ENCODE data around the gene CNTN1. TPM values are rescaled to one million over a fixed set of nuclear protein-coding genes. Genes with fewer than 3 reads are reported as not detected.

The CNTN1 gene
- total RNA-seq, 3 donors from 2014 or later (not counting 1 experiment from before 2014, with no cell fraction given): not detected

- no peak overlapping the region for H3K27ac Mint-ChIP-seq
- no peaks in the 10 kb centered on the region for H3K27me3 Mint-ChIP-seq (ENCODE audit: low read depth in 2 of 2)
- no peaks in the 10 kb centered on the region for H3K4me1 ChIP-seq (ENCODE audit: control insufficient read depth, insufficient read depth, low read length)
- peaks cover 5 to 17% of the 10 kb centered on the region in 2 donors for H3K9me3 Mint-ChIP-seq
- H3K36me3 ChIP-seq (ENCODE audit: control insufficient read depth, insufficient read depth, low read length): no peaks in the 10 kb centered on the region
- no peak overlapping the region for H3K27ac ChIP-seq (ENCODE audit: low read length)
- H3K4me1 Mint-ChIP-seq: no peaks in the 10 kb centered on the region
- TF ChIP-seq, protein P1, sequence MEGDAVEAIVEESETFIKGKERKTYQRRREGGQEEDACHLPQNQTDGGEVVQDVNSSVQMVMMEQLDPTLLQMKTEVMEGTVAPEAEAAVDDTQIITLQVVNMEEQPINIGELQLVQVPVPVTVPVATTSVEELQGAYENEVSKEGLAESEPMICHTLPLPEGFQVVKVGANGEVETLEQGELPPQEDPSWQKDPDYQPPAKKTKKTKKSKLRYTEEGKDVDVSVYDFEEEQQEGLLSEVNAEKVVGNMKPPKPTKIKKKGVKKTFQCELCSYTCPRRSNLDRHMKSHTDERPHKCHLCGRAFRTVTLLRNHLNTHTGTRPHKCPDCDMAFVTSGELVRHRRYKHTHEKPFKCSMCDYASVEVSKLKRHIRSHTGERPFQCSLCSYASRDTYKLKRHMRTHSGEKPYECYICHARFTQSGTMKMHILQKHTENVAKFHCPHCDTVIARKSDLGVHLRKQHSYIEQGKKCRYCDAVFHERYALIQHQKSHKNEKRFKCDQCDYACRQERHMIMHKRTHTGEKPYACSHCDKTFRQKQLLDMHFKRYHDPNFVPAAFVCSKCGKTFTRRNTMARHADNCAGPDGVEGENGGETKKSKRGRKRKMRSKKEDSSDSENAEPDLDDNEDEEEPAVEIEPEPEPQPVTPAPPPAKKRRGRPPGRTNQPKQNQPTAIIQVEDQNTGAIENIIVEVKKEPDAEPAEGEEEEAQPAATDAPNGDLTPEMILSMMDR (IDR thresholded peaks at IDR 0.05): no peak
- intact Hi-C loops (cut with micrococcal nuclease): no loop called here
- H3K27me3 ChIP-seq (ENCODE audit: control insufficient read depth, insufficient read depth, low read length): no peaks in the 10 kb centered on the region
- H3K4me3 Mint-ChIP-seq: no peak overlapping the region
- ATAC-seq (no peak), DNase-seq (no peak)
- WGBS (ENCODE audit: insufficient coverage): 78% methylated on average over 3 of the region's 3 CpGs
- H3K9me3 ChIP-seq (ENCODE audit: control insufficient read depth, insufficient read depth, low read length): no peaks in the 10 kb centered on the region
- peaks cover 13% of the 10 kb centered on the region for H3K36me3 Mint-ChIP-seq
- H3K4me3 ChIP-seq (ENCODE audit: low read length): no peak overlapping the region
Measured at GRCh38 chr12:40645361-40645760, 46.9 kb upstream of the CNTN1 start.

- Mint-ChIP-seq H3K9me3 (peaks cover 3 to 13% of the 10 kb centered on the region in 2 donors), H3K27me3 (ENCODE audit: low read depth in 2 of 2) (no peaks in the 10 kb centered on the region), H3K4me3 (no peak overlapping the region), H3K36me3 (peaks cover 2% of the 10 kb centered on the region), H3K4me1 (no peaks in the 10 kb centered on the region), H3K27ac (no peak overlapping the region)
- TF ChIP-seq, protein P1 (IDR thresholded peaks at IDR 0.05): no peak
- WGBS (ENCODE audit: insufficient coverage): 86% methylated on average over 1 of the region's 1 CpG
- Histone ChIP-seq H3K27ac (ENCODE audit: low read length) (no peak overlapping the region), H3K9me3 (ENCODE audit: control insufficient read depth, insufficient read depth, low read length) (no peaks in the 10 kb centered on the region), H3K27me3 (ENCODE audit: control insufficient read depth, insufficient read depth, low read length) (no peaks in the 10 kb centered on the region), H3K36me3 (ENCODE audit: control insufficient read depth, insufficient read depth, low read length) (no peaks in the 10 kb centered on the region), H3K4me1 (ENCODE audit: control insufficient read depth, insufficient read depth, low read length) (no peaks in the 10 kb centered on the region), H3K4me3 (ENCODE audit: low read length) (no peak overlapping the region)
- ATAC-seq (no peak), DNase-seq (no peak)
- intact Hi-C loops (cut with micrococcal nuclease): no loop called here
Measured at GRCh38 chr12:40646456-40646855, 45.8 kb upstream of the CNTN1 start.

GRCh38 chr12:40646911-40647310 lies 45.3 kb upstream of the CNTN1 start:
- Histone ChIP-seq H3K4me1 (ENCODE audit: control insufficient read depth, insufficient read depth, low read length) (no peaks in the 10 kb centered on the region), H3K27ac (ENCODE audit: low read length) (no peak overlapping the region), H3K9me3 (ENCODE audit: control insufficient read depth, insufficient read depth, low read length) (no peaks in the 10 kb centered on the region), H3K36me3 (ENCODE audit: control insufficient read depth, insufficient read depth, low read length) (no peaks in the 10 kb centered on the region), H3K4me3 (ENCODE audit: low read length) (no peak overlapping the region), H3K27me3 (ENCODE audit: control insufficient read depth, insufficient read depth, low read length) (no peaks in the 10 kb centered on the region)
- intact Hi-C loops (cut with micrococcal nuclease): no loop called here
- Mint-ChIP-seq H3K4me3 (no peak overlapping the region), H3K36me3 (no peaks in the 10 kb centered on the region), H3K27me3 (ENCODE audit: low read depth in 2 of 2) (no peaks in the 10 kb centered on the region), H3K4me1 (no peaks in the 10 kb centered on the region), H3K9me3 (peaks cover 3 to 9% of the 10 kb centered on the region in 2 donors), H3K27ac (no peak overlapping the region)
- ATAC-seq (no peak), DNase-seq (no peak)
- TF ChIP-seq, protein P1 (IDR thresholded peaks at IDR 0.05): no peak

DNA sequence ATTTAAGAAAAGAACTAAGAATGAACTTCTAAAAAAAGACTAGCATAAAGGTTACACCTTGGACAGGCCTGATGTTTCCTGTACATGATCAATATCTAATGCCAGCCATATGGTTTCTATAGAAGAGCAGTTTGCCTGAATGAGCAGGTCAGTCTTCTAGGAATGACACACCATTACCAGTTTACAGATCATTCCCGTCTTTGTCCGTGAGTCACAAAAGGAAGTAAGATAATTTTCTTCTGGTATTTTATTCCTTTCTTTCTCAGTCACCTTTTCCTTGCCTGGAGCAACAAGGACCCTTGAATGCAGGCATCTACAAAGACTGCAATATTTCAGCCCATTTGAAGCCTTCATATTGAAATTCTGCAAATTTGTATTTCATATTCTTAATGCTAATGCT lies 44.6 kb upstream of the CNTN1 start:
- Histone ChIP-seq H3K4me3 (ENCODE audit: low read length) (no peak overlapping the region), H3K4me1 (ENCODE audit: control insufficient read depth, insufficient read depth, low read length) (no peaks in the 10 kb centered on the region), H3K9me3 (ENCODE audit: control insufficient read depth, insufficient read depth, low read length) (no peaks in the 10 kb centered on the region), H3K36me3 (ENCODE audit: control insufficient read depth, insufficient read depth, low read length) (no peaks in the 10 kb centered on the region), H3K27ac (ENCODE audit: low read length) (no peak overlapping the region), H3K27me3 (ENCODE audit: control insufficient read depth, insufficient read depth, low read length) (no peaks in the 10 kb centered on the region)
- no peaks in the 10 kb centered on the region for H3K36me3 Mint-ChIP-seq
- H3K4me3 Mint-ChIP-seq: no peak overlapping the region
- intact Hi-C loops (cut with micrococcal nuclease): no loop called here
- H3K4me1 Mint-ChIP-seq: no peaks in the 10 kb centered on the region
- H3K9me3 Mint-ChIP-seq: peaks cover 3 to 6% of the 10 kb centered on the region in 2 donors
- DNase-seq (no peak), ATAC-seq (no peak)
- H3K27me3 Mint-ChIP-seq (ENCODE audit: low read depth in 2 of 2): no peaks in the 10 kb centered on the region
- TF ChIP-seq, protein P1 (IDR thresholded peaks at IDR 0.05): no peak
- WGBS (ENCODE audit: insufficient coverage): 92% methylated on average over 2 of the region's 2 CpGs
- no peak overlapping the region for H3K27ac Mint-ChIP-seq
